ENCODE measurements around the gene CFAP58. TPM values are rescaled to one million over a fixed set of nuclear protein-coding genes. Genes with fewer than 3 reads are reported as not detected.

The CFAP58 gene
- total RNA-seq, 6 experiments from 2014 or later = 0.10 to 2.9 (median 0.15) TPM; not detected in 2

- Histone ChIP-seq H3K9me3 (no peaks in the 10 kb centered on the region), H3K27ac (no peak overlapping the region), H3K36me3 (no peaks in the 10 kb centered on the region), H3K4me1 (no peaks in the 10 kb centered on the region), H3K4me3 (no peak overlapping the region), H3K27me3 (no peaks in the 10 kb centered on the region)
- DNase-seq (no peak), ATAC-seq (no peak)
- intact Hi-C loops (cut with DNase I) = no loop called here
- TF ChIP-seq CTCF (IDR thresholded peaks at IDR 0.05) (no peak), POLR2A (IDR thresholded peaks at IDR 0.05) (no peak)
- 29% methylated on average over 1 of the region's 1 CpG for WGBS (ENCODE audit: insufficient coverage, low coverage, low lambda C conversion rate, missing lambda C conversion rate)
Measured at GRCh38 chr10:104447331-104447730, 93.7 kb downstream of the CFAP58 start.

GRCh38 chr10:104447906-104448305, 94.3 kb downstream of the CFAP58 start:
- H3K9me3 ChIP-seq = no peaks in the 10 kb centered on the region
- 52% methylated on average over 3 of the region's 3 CpGs for WGBS (ENCODE audit: insufficient coverage, low coverage, low lambda C conversion rate, missing lambda C conversion rate)
- intact Hi-C loops (cut with DNase I) = no loop called here
- no peak overlapping the region for H3K4me3 ChIP-seq
- DNase-seq (no peak), ATAC-seq (no peak)
- H3K4me1 ChIP-seq = no peaks in the 10 kb centered on the region
- H3K27me3 ChIP-seq = no peaks in the 10 kb centered on the region
- H3K36me3 ChIP-seq = no peaks in the 10 kb centered on the region
- H3K27ac ChIP-seq = no peak overlapping the region
- TF ChIP-seq CTCF (IDR thresholded peaks at IDR 0.05) (no peak), POLR2A (IDR thresholded peaks at IDR 0.05) (no peak)

GRCh38 chr10:104449391-104449790, 95.8 kb downstream of the CFAP58 start:
- H3K4me3 ChIP-seq = no peak overlapping the region
- no peaks in the 10 kb centered on the region for H3K36me3 ChIP-seq
- H3K9me3 ChIP-seq = no peaks in the 10 kb centered on the region
- TF ChIP-seq CTCF (IDR thresholded peaks at IDR 0.05) (no peak), POLR2A (IDR thresholded peaks at IDR 0.05) (no peak)
- 50% methylated on average over 3 of the region's 3 CpGs for WGBS (ENCODE audit: insufficient coverage, low coverage, low lambda C conversion rate, missing lambda C conversion rate)
- no peak for DNase-seq
- no peaks in the 10 kb centered on the region for H3K4me1 ChIP-seq
- no peak overlapping the region for H3K27ac ChIP-seq
- ATAC-seq = no peak
- no peaks in the 10 kb centered on the region for H3K27me3 ChIP-seq
- intact Hi-C loops (cut with DNase I) = no loop called here

- H3K9me3 ChIP-seq = no peaks in the 10 kb centered on the region
- H3K27ac ChIP-seq = no peak overlapping the region
- intact Hi-C loops (cut with DNase I) = no loop called here
- no peaks in the 10 kb centered on the region for H3K4me1 ChIP-seq
- no peak for DNase-seq
- H3K36me3 ChIP-seq = no peaks in the 10 kb centered on the region
- no peak overlapping the region for H3K4me3 ChIP-seq
- no peak for ATAC-seq
- H3K27me3 ChIP-seq = no peaks in the 10 kb centered on the region
- TF ChIP-seq CTCF (IDR thresholded peaks at IDR 0.05) (no peak), POLR2A (IDR thresholded peaks at IDR 0.05) (no peak)
Measured at GRCh38 chr10:104450490-104450889, 96.9 kb downstream of the CFAP58 start.

- Histone ChIP-seq H3K9me3 (no peaks in the 10 kb centered on the region), H3K36me3 (no peaks in the 10 kb centered on the region), H3K4me3 (no peak overlapping the region), H3K27me3 (no peaks in the 10 kb centered on the region), H3K27ac (no peak overlapping the region), H3K4me1 (no peaks in the 10 kb centered on the region)
- 66% methylated on average over 5 of the region's 5 CpGs for WGBS (ENCODE audit: insufficient coverage, low coverage, low lambda C conversion rate, missing lambda C conversion rate)
- no peak for TF ChIP-seq POLR2A (IDR thresholded peaks at IDR 0.05)
- TF ChIP-seq CTCF (IDR thresholded peaks at IDR 0.05) = no peak
- intact Hi-C loops (cut with DNase I) = no loop called here
- ATAC-seq = no peak
- DNase-seq = no peak
Measured at GRCh38 chr10:104450954-104451353, 97.3 kb downstream of the CFAP58 start.
